Measurements from ENCODE around the gene ARMCX6.
"Not testable (repeated sequence)": the region's sequence is repeated elsewhere in the genome, so short reads cannot be mapped to it uniquely, and the experiment has no call there.

Gene ARMCX6

GRCh38 chrX:101617211-101618191 lies at the start of gene ARMCX6:
TSS of gene ARMCX6 (minus strand) at chrX:101618000. CDS start at chrX:101616620, 1,380 bp downstream.
- peak; percentile 55 for DNase-seq

- peak; percentile 57 for DNase-seq
Observed at GRCh38 chrX:101659601-101660063, 41.8 kb upstream of the ARMCX6 start, which contains the start of gene ARMCX2. TSS of gene ARMCX2 (minus strand) at chrX:101659850. CDS start at chrX:101657588, 2,262 bp downstream.

- DNase-seq: peak; percentile 41
Observed at GRCh38 chrX:101658661-101659491, 41.1 kb upstream of the ARMCX6 start.

DNA sequence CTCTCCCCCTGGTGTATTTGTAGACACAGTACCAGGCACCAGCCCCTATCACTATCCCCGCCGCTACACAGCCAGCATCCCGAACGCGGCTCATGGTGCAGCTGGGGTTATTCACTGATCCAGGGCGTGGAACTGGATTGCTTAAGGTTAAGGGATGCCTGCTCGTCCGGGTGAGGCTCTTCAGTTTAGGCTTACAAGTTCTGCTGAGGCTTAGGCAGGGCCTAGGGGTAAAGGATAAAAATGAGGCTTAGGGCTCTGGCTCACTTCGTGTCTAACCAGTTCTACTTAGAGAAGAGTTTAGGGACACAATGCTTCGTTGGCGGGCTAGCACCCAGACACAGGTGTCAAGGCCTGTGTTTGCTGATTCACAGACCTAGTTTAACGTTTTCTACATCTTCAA lies 39.7 kb upstream of the ARMCX6 start:
- DNase-seq: no peak

DNA sequence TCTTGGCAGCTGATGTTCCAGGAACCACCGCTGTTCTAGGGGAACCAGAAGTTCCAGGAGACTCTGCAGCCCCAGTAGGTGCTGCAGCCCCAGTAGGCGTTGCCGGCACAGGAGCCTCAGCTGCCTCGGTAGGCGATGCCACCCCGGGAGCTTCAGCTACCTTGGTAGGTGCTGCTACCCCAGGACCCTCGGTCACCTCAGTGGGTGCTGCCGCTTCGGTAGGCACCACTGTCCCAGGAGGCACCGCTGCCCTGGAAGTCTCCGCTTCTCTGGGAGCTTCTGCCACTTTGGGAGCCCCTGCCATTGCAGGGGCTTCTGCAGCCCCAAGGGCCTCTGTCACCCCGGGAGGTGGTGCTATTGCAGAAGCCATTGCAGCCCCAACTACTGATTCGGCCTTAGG lies 39.0 kb upstream of the ARMCX6 start:
- no peak for DNase-seq

- no peak for DNase-seq
Observed at GRCh38 chrX:101655534-101655933, 37.7 kb upstream of the ARMCX6 start.

GRCh38 chrX:101647716-101648115 lies 29.9 kb upstream of the ARMCX6 start:
- not testable (repeated sequence) for DNase-seq

GRCh38 chrX:101642093-101642492 lies 24.3 kb upstream of the ARMCX6 start:
- no peak for DNase-seq

- DNase-seq: no peak
Observed at GRCh38 chrX:101639583-101639982, 21.8 kb upstream of the ARMCX6 start.

GRCh38 chrX:101619364-101619763 lies 1.6 kb upstream of the ARMCX6 start:
- DNase-seq: peak; percentile 41

- DNase-seq: no peak
Observed at GRCh38 chrX:101605728-101606127, 12.1 kb downstream of the ARMCX6 start.

DNA sequence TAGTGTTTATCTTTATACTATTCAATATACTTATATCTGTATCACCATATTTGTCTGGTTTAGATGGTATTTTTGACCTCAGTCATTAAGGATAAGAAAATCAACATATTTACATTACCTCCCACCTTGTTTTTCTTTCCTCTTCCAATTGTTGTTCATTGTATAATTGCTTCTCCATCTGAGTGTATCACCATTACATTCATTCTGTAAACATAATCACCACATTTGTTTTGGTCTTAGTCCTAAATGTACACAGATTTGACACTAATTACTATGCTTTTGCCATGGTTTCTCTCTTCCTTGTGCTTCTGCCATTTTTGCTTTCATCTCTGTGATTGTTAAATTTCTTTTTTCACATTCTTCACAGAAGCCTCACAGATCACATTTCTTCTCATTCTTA lies 12.7 kb downstream of the ARMCX6 start:
- DNase-seq: no peak

DNA sequence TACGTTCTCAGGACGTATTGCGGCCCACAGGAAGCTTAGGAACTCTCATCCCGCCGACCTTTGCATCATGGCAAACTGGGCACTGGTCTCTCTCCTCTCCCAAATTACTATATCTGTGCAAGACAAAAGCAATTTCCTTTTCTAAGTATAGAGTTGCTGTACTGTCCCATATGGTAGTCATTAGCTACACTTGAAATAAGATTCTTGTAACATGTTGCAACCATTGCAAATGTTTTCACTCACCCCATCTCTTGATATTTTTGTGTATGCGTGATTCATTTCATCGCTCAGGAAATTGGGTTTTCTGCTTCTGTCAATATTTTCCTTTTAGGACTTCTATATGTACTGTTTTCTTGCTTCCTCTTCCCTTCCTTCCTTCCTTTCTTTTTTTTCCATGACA lies 15.7 kb downstream of the ARMCX6 start:
- DNase-seq: no peak

DNA sequence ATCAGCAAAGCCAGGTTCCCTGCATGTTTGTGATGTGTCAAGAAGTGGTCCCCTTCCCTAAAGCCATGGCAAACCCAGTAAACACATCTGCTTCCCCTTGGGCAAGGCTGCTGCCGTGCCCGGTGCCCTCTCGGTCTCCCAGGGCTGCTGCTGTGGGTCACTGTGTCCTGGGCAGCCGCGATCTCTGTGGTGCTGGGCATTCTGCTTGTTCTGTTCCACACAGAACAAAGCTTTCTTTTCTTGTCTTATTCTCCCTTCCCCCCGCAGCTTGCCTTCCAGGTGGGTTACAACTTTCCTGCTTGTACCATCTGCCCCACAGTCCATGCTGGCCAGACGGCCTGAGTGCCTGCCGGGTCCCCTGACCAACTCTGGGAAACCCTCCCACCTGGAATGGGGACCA lies 18.2 kb downstream of the ARMCX6 start:
- not testable (repeated sequence) for DNase-seq

DNA sequence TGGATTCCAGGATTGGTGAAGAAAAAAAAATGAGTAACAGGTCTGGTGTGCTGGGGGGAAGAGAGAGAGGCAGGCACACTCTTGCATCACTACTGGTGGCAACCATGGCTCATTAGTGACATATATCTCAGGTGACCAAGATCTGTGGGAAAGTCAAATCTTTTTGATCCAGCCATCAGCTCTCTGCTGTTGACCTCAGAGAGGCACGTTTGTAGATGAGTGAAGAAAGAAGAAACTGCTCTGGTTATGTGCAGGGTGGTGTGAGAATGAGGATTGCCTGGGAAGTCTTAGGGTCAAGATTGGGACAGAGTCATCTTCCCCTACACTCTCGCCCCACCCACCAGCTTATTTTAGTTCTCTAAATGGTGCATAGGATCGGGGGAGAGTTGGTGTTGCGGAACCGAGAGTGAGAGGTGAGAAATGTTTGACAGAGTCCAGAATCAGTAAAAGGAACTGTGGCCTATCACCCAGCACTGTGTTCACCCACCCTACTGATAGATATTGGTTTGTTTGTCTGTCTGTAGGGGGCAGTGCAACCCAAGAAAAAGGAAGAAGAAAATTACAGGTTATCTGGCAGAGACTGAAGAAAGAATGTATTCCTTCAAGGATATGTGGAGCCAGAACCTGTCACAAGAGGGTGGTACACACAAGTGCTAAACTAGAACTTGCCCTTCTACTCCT lies 21.9 kb downstream of the ARMCX6 start:
- DNase-seq: no peak

All from NCI-H1105 (cell line).